Measurements from ENCODE around the gene SHROOM4. TPM values are rescaled to one million over a fixed set of nuclear protein-coding genes. Genes with fewer than 3 reads are reported as not detected.

SHROOM4 gene
- total and polyA plus RNA-seq, 4 donors = 0.62 to 2.3 (median 0.93) TPM

- TF ChIP-seq REST (IDR thresholded peaks at IDR 0.05) (no peak), FOXA2 (IDR thresholded peaks at IDR 0.05) (no peak), TAF1 (conservative IDR thresholded peaks at IDR 0.05) (no peak), RXRA (IDR thresholded peaks at IDR 0.05) (no peak), GABPA (IDR thresholded peaks at IDR 0.05 in 1 of 2, conservative IDR thresholded peaks at IDR 0.05 in 1 of 2) (no peak), ZBTB33 (IDR thresholded peaks at IDR 0.05) (no peak), HNF4G (IDR thresholded peaks at IDR 0.05) (no peak), CTCF (IDR thresholded peaks at IDR 0.05; ENCODE audit: low read depth, low read length, missing input control) (no peak), SP1 (IDR thresholded peaks at IDR 0.05) (no peak), YY1 (IDR thresholded peaks at IDR 0.05) (no peak), ATF3 (IDR thresholded peaks at IDR 0.05) (no peak), NR2F2 (IDR thresholded peaks at IDR 0.05) (no peak)
These were observed 207.6 kb downstream of the SHROOM4 start for GRCh38 chrX:50606300-50606950.

GRCh38 chrX:50596056-50596455, 217.9 kb downstream of the SHROOM4 start:
- Histone ChIP-seq H3K9ac (ENCODE audit: low read depth in 1 of 2, low read length in 2 of 2) (no peak overlapping the region), H3K4me1 (ENCODE audit: control insufficient read depth in 4 of 4, insufficient read depth in 4 of 4, low read length in 3 of 4) (no peaks in the 10 kb centered on the region), H3K27ac (ENCODE audit: low read depth in 1 of 2, low read length in 2 of 2) (no peak overlapping the region), H3K36me3 (ENCODE audit: control insufficient read depth in 4 of 4, insufficient read depth in 3 of 4, low read depth in 1 of 4, low read length in 3 of 4) (no peaks in the 10 kb centered on the region), H3K9me3 (ENCODE audit: control insufficient read depth in 4 of 4, low read length in 3 of 4) (no peaks in the 10 kb centered on the region), H3K4me3 (ENCODE audit: low read depth in 1 of 3, low read length in 3 of 3) (no peak overlapping the region), H3K27me3 (ENCODE audit: control insufficient read depth in 4 of 4, insufficient read depth in 4 of 4, low read length in 3 of 4) (peaks cover 0 to 3% (median 0%) of the 10 kb centered on the region in 4 donors)
- TF ChIP-seq MAX (IDR thresholded peaks at IDR 0.05) (no peak), HNF4G (IDR thresholded peaks at IDR 0.05) (no peak), CTCF (IDR thresholded peaks at IDR 0.05; ENCODE audit: low read depth, low read length, missing input control) (no peak), GABPA (IDR thresholded peaks at IDR 0.05 in 1 of 2, conservative IDR thresholded peaks at IDR 0.05 in 1 of 2) (no peak), YY1 (IDR thresholded peaks at IDR 0.05) (no peak), ATF3 (IDR thresholded peaks at IDR 0.05) (no peak), REST (IDR thresholded peaks at IDR 0.05) (no peak), HNF4A (conservative IDR thresholded peaks at IDR 0.05) (no peak), RXRA (IDR thresholded peaks at IDR 0.05) (no peak), EGR1 (IDR thresholded peaks at IDR 0.05; ENCODE audit: low read depth in 2 of 2) (no peak), FOXA2 (IDR thresholded peaks at IDR 0.05) (no peak)
- DNase-seq (ENCODE audit: low spot score) = no peak

More at GRCh38 chrX:50606300-50606950, 207.6 kb downstream of the SHROOM4 start:
- Histone ChIP-seq H3K27ac (ENCODE audit: low read depth in 1 of 2, low read length in 2 of 2) (no peak overlapping the region), H3K9ac (ENCODE audit: low read depth in 1 of 2, low read length in 2 of 2) (no peak overlapping the region), H3K27me3 (ENCODE audit: control insufficient read depth in 4 of 4, insufficient read depth in 4 of 4, low read length in 3 of 4) (no peaks in the 10 kb centered on the region), H3K4me1 (ENCODE audit: control insufficient read depth in 4 of 4, insufficient read depth in 4 of 4, low read length in 3 of 4) (no peaks in the 10 kb centered on the region), H3K9me3 (ENCODE audit: control insufficient read depth in 4 of 4, low read length in 3 of 4) (peaks cover 0 to 3% (median 0%) of the 10 kb centered on the region in 4 donors), H3K4me3 (ENCODE audit: low read depth in 1 of 3, low read length in 3 of 3) (no peak overlapping the region), H3K36me3 (ENCODE audit: control insufficient read depth in 4 of 4, insufficient read depth in 3 of 4, low read depth in 1 of 4, low read length in 3 of 4) (no peaks in the 10 kb centered on the region)
- 76% methylated on average over 3 of the region's 3 CpGs for WGBS
- DNase-seq (ENCODE audit: low spot score) = no peak

All from liver (tissue), 9 donors.